ENCODE data around the gene KIAA1958. TPM values are rescaled to one million over a fixed set of nuclear protein-coding genes. Genes with fewer than 3 reads are reported as not detected.

The KIAA1958 gene
- total RNA-seq, 4 donors from 2014 or later, result 4.6 to 22.0 (median 9.2) TPM

Other genes starting within 250 kb of the KIAA1958 start
- 10 to 100 TPM; 25.0 to 64.6 (median 36.2) TPM for gene PTBP3, start 153.2 kb upstream of the KIAA1958 start, total RNA-seq
- gene HSDL2, start 106.7 kb upstream of the KIAA1958 start, total RNA-seq, result 10 to 100 TPM; 12.6 to 55.1 (median 39.1) TPM
- gene INIP, start 231.3 kb downstream of the KIAA1958 start, total RNA-seq, result 100 to 1,000 TPM in 1 of 4 donors, 10 to 100 TPM in 3; 15.2 to 215 (median 57.6) TPM